ENCODE measurements around the gene CFAP161.

DNA sequence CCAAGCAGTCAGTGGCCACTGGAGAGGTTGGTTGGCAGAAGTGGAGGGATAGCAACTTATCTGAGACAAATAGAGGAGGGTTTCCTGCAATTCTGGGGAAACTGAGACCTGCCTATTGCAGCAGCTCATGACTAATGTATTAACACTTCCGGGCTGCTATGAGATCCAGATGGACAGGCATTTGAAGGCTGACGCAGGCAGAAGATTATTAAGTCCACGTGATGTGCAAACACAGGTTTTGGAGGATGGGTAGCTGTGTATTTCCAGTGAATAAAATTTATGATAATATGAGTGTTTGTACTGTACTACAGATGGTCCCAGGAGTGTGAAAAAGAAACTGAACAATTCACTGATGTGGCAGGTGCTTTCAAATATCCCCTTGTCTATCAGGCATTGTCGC is 28.5 kb upstream of the CFAP161 start:
- TF ChIP-seq, protein P1, sequence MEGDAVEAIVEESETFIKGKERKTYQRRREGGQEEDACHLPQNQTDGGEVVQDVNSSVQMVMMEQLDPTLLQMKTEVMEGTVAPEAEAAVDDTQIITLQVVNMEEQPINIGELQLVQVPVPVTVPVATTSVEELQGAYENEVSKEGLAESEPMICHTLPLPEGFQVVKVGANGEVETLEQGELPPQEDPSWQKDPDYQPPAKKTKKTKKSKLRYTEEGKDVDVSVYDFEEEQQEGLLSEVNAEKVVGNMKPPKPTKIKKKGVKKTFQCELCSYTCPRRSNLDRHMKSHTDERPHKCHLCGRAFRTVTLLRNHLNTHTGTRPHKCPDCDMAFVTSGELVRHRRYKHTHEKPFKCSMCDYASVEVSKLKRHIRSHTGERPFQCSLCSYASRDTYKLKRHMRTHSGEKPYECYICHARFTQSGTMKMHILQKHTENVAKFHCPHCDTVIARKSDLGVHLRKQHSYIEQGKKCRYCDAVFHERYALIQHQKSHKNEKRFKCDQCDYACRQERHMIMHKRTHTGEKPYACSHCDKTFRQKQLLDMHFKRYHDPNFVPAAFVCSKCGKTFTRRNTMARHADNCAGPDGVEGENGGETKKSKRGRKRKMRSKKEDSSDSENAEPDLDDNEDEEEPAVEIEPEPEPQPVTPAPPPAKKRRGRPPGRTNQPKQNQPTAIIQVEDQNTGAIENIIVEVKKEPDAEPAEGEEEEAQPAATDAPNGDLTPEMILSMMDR (IDR thresholded peaks at IDR 0.05; ENCODE audit: low read depth, low read length, poor library complexity, severe bottlenecking): no peak
- no peak for TF ChIP-seq EZH2phosphoT487 (IDR thresholded peaks at IDR 0.05; ENCODE audit: borderline replicate concordance, low read length)
